ENCODE data around the gene DNAJC13.

DNA sequence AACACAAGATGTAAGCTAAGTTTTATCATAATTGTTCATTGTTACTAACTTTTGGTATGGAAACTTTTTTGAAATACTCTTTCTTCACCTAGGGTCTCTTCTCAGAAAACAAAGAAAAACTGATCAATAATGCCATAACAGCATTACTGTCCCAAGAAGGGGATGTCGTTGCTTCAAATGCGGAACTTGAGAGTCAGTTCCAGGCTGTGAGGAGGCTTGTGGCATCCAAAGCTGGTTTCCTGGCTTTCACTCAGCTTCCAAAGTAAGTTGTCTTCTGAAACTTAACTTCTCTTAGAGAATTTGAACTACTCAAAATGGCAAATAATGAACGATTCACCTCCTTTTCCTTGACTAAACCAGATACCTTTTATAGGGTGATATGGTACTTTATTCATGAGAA is 39.3 kb downstream of the DNAJC13 start:
- TF ChIP-seq JUND (IDR thresholded peaks at IDR 0.05; ENCODE audit: low read length) (no peak), EP300 (IDR thresholded peaks at IDR 0.05; ENCODE audit: borderline replicate concordance in 1 of 2, low read depth in 2 of 2, low read length in 2 of 2) (no peak)
